NCI-H146 treated with DMSO at 0.1 percent for 48 hours (cell line): ENCODE data around the gene SRP72.
"Not testable (repeated sequence)": the region's sequence is repeated elsewhere in the genome, so short reads cannot be mapped to it uniquely, and the experiment has no call there.

Experiments
- DNase-seq: peaks from one replicate; lab custom pipeline; 2025; ENCODE audit not compliant: unreplicated experiment; lab: John Stamatoyannopoulos, UW

The SRP72 gene

GRCh38 chr4:56467284-56468096, at the start of gene SRP72:
Gene SRP72, plus strand, starts transcription at chr4:56467617. Its CDS starts 19 bp downstream, at chr4:56467636.
- DNase-seq, result peak; percentile 89

- DNase-seq, result no peak
Observed at GRCh38 chr4:56424176-56424575, 43.2 kb upstream of the SRP72 start.

GRCh38 chr4:56424697-56425514, 42.5 kb upstream of the SRP72 start:
- no peak for DNase-seq

- no peak for DNase-seq
Observed at GRCh38 chr4:56425518-56425917, 41.9 kb upstream of the SRP72 start.

- no peak for DNase-seq
Observed at GRCh38 chr4:56426273-56426672, 41.1 kb upstream of the SRP72 start.

- DNase-seq, result no peak
Observed at GRCh38 chr4:56427179-56427578, 40.2 kb upstream of the SRP72 start.

- DNase-seq, result no peak
Observed at GRCh38 chr4:56430203-56430602, 37.2 kb upstream of the SRP72 start.

- DNase-seq, result no peak
Observed at GRCh38 chr4:56433280-56433679, 34.1 kb upstream of the SRP72 start.

GRCh38 chr4:56434599-56435139, 32.7 kb upstream of the SRP72 start:
- DNase-seq, result peak; percentile 73

GRCh38 chr4:56435140-56435926, 32.1 kb upstream of the SRP72 start, which contains the start of gene PPAT:
Gene PPAT, minus strand, starts transcription at chr4:56435615. Its CDS starts 138 bp downstream, at chr4:56435477.
- peak; percentile 97 for DNase-seq

GRCh38 chr4:56438766-56439165, 28.7 kb upstream of the SRP72 start:
- DNase-seq, result no peak

- no peak for DNase-seq
Observed at GRCh38 chr4:56440983-56441382, 26.4 kb upstream of the SRP72 start.

GRCh38 chr4:56444719-56445118, 22.7 kb upstream of the SRP72 start:
- no peak for DNase-seq

GRCh38 chr4:56445699-56446098, 21.7 kb upstream of the SRP72 start:
- no peak for DNase-seq

- DNase-seq, result no peak
Observed at GRCh38 chr4:56448301-56448700, 19.1 kb upstream of the SRP72 start.

- not testable (repeated sequence) for DNase-seq
Observed at GRCh38 chr4:56449475-56449874, 17.9 kb upstream of the SRP72 start.

GRCh38 chr4:56450342-56450741, 17.1 kb upstream of the SRP72 start:
- no peak for DNase-seq

- no peak for DNase-seq
Observed at GRCh38 chr4:56460085-56460484, 7.3 kb upstream of the SRP72 start.

- DNase-seq, result no peak
Observed at GRCh38 chr4:56462157-56462556, 5.3 kb upstream of the SRP72 start.

GRCh38 chr4:56463711-56464110, 3.7 kb upstream of the SRP72 start:
- no peak for DNase-seq

- no peak for DNase-seq
Observed at GRCh38 chr4:56464581-56464980, 2.8 kb upstream of the SRP72 start.
